GM19397 (cell line): ENCODE measurements around the gene UBE4B.

Experiments used
- ATAC-seq: cut with Tn5 transposase; IDR thresholded peaks from one replicate; pipeline ENCODE4 v1.9.1; 2021; ENCODE audit warnings: mild to moderate bottlenecking, moderate library complexity; ENCODE audit not compliant: unreplicated experiment

Gene UBE4B

DNA sequence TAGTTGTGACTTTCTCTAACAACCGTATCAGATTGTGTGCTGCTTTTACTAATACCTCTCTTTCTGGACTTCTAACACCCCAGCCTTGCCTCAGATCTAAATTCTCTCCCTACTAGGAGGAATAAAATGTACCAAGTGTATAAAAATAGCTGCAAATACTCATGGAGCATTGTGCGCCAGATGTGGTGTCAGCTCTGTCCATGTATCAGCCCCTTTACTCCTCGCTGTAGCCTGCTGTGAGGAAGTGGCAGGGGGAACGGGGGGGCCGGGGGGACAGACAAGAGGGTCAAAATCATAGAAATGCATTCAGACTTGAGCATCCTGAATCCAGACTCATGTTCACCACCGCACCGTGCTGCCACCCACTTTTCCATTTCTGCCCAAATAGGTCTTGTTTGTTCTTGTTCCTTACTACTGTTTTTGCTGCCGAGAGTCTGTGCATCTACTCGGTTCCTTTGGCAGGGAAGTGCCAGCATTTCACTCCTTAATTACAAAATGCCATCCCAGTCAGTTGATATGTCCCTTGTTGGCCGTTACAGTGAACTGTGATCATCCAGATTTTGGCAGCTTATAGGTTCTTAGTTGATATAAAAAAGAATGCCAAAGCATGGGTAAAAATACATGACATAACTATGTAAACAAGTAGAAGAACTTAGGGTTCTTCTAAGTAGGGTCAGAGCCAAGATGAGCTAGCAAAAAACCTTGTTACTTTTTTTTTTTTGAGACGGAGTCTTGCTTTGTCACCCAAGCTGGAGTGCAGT lies 76.4 kb downstream of the UBE4B start:
- no peak for ATAC-seq

DNA sequence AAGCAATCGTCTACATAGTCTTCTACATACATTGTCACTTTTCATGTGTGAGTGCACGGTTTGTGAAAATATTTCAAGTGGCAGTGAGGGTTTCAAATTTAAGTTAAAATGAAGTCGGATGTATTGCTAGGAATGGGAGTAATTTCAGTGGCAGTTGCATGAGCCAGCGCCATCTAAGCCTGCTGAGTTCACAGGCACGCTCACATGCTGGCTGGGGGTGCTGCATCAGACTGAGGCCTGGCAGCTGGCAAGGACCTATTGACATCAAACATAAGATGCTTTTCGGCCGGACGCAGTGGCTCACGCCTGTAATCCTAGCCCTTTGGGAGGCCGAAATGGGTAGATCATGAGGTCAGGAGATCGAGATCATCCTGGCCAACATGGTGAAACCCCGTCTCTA lies 80.7 kb downstream of the UBE4B start:
- ATAC-seq = no peak

DNA sequence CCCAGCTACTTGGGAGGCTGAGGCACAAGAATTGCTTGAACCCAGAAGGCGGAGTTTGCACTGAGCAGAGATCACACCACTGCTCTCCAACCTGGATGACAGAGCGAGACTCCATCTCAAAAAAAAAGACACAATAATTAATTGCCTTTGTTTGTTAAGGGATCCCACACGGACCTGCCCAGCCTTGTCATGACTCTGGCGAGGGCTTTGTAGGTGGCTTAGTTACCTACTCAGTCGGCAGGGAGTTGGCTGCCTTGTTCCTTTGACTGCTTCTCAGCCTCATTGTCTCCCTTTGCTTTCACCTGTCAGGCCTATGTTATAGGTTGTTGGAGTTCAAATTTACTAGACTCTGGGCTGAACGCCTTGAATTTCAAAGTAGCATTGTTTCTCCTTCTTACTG lies 82.0 kb downstream of the UBE4B start:
- ATAC-seq = no peak

DNA sequence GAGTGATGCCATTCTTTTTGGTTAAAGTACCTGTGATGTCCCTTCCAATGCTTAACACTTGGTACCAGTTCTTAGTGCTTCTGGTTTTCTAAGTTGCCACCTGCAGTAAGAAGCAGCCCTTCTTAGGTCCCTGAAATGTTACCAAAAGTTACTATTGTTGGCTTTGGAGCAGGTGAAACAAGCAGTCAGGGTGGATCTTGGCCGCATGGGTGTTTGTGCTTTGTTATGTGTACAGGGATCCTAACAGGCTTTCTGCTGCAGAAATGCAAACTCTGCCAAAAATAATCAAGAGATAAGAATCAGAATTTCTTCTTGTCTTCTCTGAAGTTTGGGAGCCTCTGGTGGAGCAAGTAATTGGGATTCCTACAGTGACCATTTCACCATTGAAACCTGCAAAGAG lies 84.4 kb downstream of the UBE4B start:
- ATAC-seq = no peak

DNA sequence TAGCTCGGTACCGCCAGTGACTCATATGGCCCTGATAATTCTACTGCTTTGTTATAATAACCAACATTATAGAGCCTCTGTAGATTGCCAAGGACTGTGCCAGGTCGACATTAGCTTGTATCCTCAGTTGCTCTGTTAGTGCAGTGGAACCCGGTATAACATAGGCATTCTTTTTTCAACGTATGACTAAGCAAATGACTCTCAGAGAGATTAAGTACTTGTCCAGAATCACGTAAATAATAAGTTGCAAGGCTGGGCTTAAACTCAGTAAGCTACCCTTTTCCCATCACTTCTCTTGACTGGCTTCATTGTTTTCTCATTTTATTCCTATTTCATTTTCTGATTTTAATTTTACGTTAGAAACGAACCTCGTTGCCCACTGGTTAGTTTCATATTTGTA lies 85.1 kb downstream of the UBE4B start:
- no peak for ATAC-seq

DNA sequence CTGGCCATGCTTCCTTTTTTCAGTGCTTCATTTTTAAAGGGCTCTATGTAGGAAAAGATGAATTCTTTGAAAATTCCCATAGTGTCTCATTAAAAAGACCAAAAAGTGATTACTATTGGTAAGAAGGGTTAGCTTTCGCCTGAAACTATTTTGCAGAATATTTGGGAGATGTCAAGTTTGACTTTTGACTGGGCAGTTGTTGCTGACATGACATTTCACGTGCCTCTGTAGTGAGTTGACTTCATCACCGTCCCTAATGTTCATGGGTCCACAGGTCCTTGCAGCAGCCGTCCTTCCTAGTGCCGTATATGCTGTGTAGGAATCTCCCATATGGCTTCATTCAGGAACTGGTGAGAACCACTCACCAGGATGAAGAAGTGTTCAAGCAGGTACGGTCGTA lies 88.9 kb downstream of the UBE4B start:
- ATAC-seq = no peak

DNA sequence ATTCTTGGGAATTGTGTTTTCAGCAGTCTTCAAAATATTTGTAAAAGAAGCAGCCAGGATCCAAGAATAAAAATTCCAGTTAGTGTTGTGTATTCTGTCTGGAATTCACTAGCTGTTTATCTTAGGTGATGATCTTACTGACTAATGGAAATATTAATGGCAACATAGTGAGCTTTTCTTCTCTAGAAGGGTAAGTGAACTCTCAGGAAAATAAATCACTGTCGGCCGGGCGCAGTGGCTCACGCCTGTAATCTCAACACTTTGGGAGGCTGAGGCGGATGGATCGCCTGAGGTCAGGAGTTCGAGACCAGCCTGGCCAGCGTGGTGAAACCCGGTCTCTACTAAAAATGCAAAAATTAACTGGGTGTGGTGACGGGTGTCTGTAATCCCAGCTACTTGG lies 90.2 kb downstream of the UBE4B start:
- ATAC-seq = no peak

DNA sequence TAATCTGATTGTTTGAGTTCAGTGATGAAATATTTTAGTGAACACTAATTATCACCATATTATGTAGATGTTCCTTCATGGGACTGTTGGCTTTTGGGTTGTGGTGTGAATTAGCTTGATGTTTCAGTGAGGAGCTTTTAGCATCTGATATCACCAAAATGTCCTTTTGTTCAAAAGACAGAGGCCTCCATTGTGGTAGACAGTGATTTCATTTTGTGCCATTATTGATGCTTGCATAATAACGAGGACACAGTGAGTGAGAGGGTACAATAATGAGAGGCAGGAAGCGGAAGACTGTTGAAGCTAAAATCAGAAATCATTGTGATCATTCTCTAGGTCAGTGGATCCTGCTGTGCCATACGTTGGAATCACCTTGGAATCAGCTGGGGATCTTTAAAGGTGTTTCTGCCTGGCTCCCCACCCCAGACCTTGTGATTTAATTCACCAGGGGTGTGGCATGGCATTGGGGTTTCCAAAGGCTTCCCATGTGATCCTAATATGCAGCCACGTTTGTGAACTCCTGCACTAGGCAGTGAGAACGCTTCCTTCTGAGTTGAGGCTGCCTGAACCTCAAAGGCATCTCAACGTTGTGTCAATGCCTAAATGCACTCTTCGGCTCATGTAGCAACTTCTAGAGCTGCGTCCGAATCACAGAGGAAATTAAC lies 95.5 kb downstream of the UBE4B start:
- no peak for ATAC-seq

DNA sequence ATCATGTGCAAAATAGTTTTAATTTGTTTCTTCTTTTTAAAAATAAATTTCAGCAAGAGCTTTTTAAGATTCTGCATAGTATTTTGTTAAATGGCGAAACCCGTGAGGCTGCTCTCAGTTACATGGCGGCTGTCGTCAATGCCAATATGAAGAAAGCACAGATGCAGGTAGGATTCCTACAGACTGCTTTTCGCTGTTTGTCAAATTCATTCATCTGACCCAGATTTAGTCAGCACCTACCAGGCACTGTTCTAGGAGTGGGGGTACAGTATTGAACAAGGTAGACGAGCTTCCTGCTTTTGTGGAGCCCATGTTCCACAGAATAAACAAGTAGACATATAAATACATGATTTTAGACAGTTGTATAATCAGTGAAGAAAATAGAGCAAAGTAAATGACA lies 99.6 kb downstream of the UBE4B start:
- ATAC-seq = no peak

DNA sequence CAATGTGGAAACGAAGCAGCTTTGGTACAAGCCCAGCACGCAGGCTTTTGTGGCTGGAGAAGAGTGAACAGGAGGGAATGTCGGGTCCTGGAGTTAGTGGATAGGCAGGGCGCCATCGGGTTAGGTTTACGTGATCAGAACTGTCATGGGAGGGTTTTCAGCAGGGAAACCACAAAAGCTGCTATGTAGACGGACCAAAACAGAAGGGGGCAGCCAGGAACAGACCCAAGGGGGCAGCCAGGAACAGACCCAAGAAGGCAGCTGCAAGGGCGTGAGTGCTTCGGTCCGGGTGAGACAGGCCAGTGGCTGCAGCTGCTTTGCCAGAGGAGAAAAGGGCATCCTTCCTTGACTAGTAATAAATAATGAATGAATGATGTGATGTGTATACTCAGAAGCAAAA lies 100.1 kb downstream of the UBE4B start:
- ATAC-seq = no peak

DNA sequence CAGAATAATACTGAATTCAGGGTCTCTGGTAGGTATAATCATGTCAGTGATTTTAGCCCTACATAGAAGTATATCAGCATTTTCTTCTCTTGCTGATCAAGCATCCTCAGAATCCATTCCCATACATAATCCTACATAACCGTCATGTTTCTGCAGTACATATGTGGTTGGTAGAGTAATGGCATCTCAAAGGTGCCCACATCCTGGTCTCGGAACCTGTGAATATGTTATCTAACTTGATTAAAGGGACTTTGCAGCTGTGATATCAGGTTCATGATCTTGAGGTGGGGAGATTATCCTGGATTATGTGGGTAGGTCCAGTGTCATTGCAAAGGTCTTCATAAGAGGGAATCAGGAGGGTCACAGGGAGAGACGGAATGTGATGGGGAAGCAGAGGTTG lies 108.2 kb downstream of the UBE4B start:
- ATAC-seq = no peak

DNA sequence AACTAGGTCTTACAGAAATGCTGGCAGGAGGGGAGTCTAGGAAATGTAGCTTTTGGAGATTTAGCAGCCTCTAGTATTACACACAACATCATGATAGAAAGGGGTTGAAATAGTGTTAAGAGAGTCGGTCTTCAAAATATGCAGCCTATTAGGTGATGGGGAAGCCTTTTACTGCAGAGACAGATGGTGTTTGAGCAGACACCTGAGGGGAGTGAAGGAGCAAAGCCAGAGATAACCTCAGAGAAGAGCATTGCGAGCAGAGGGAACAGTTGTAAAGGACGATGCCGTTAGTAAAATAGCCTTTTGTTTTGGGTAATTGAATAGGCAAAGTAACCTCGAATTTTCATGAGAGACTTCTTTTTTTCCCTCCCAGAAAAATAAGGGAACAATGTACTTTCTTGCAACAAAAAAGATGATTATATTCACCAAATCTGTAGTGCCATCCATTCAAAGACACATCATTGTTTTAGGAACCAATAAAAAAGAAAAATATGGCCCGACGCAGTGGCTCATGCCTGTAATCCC lies 111.3 kb downstream of the UBE4B start:
- no peak for ATAC-seq

DNA sequence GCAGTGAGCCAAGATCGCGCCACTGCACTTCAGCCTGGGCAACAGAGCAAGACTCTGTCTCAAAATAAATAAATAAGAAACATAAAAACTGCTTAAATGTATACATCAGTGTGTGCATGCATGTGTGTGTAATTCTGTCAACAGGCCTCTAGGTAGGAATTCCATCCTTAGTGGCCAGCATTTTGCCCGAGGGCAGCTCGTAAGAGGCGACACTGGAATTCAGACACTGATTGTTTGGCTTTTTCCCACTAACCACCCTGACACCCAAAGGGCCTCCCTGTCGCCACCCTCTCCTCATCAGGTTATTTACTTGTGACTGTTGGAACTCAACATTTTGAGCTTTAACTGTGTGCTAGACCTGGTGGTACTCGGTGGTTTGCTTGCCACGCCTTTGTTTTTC lies 113.6 kb downstream of the UBE4B start:
- no peak for ATAC-seq

DNA sequence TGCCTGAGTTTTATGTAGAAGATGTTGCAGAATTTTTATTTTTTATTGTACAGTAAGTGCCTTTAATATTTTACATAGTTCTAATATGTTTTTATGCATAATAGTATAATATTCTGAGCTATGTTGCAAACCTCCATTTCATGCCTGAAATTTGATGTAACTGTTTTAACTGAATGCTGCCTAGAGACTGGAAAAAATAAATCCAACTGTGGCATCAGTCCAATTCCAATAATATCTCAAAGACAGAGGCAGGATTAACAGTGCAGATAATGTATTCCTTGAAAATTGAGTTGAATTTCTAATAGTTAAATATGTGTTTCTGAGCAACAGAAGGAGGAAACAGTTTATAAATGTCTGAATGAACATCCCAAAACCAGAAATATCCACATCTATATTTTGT lies 116.5 kb downstream of the UBE4B start:
- ATAC-seq = no peak

DNA sequence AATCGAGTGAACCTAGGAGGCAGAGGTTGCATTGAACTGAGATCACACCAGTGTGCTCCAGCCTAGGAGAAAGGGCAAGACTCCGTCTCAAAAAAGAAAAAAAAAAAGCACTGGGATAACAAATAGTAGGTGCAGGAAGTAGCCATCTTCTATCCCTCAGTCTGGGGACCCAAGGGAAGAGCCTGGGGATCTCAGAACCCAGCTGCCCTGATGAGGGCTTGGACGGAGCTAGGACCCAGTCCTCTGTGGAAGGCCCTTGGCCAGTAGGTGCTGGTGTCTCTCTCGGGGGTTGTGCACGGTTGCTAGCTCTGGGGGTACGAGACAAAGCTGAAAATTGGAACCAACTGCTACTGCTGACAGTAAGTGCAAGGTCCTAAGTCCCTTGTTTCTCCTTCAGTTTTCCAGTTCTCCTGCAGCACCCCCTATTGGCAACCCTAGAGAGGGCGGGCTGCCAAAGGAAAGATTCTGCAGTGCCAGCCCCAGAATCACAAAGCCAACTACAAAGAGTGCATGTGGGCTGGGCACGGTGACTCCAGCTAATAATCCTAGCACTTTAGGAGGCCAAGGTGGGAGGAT lies 120.0 kb downstream of the UBE4B start:
- no peak for ATAC-seq

DNA sequence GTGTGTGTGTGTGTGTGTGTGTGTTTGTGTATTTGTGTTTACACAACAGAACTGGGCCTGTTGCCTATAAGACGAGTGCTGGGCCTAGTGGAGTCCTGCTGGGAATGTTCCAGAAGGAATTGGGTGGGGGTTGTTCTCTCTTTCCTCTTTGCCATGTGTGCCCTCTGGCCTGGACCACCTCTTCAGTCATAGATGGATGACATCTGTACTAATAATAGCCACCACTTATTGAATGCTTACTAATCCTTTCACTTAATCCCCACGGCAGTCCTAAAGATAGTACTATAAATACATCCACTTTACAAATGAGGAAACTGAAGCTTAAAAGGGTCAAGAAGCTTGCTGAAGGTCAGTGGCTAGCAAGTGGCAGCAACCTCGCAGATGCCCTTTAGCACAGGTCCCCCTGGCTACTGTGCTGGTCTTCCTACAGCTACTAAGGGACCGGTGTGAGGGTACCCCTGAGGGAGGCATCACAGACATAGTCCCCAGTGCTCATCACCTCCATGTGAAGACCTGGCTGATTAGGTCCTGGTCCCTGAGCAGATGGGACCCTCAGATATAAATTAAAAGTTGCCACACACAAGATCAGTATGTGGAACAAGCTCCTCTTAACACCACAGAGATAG lies 122.4 kb downstream of the UBE4B start:
- ATAC-seq = no peak

DNA sequence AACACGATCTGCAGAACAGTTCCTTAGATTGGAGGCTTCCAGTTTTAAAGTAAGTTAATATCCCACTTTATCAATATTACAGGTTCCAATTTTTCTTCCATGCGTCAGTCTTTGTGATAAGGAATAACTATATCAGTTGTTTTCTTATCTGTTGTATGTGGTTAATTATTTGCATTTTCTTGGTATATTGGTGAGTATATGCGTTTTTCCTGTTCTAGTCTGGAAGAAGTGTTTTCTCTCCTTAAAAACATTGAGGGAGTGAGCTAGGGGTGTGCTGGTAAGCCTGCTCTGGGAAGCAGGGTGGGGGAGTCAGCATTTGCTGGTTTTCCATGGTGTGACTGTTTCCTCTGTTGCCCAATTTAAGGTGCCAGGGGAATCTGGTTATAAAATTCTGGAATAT lies 127.4 kb downstream of the UBE4B start:
- no peak for ATAC-seq

DNA sequence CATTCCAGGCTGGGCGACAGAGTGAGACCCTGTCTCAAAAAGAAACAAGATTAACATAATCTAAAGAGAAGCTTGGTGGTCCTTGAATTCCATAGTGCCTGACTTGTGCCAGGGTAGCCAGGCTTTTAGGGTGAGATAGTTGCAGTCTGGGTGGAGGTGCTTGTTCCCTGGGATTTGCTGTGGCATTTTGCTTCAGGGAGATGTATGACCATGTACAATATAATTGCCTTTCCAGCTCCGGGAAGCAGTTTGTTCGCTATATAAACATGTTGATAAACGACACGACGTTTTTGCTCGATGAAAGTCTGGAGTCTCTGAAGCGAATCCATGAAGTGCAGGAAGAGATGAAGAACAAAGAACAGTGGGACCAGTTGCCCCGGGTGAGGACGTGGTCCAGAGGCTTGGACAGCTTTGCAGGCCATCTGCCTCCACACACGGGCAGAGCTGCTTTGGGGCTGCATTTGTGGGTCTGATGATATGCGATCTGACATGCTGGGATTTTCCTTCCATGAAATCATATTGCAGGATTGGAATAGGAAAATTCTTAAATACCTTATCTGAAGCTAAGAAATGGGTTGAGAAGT lies 128.2 kb downstream of the UBE4B start:
- ATAC-seq = no peak

DNA sequence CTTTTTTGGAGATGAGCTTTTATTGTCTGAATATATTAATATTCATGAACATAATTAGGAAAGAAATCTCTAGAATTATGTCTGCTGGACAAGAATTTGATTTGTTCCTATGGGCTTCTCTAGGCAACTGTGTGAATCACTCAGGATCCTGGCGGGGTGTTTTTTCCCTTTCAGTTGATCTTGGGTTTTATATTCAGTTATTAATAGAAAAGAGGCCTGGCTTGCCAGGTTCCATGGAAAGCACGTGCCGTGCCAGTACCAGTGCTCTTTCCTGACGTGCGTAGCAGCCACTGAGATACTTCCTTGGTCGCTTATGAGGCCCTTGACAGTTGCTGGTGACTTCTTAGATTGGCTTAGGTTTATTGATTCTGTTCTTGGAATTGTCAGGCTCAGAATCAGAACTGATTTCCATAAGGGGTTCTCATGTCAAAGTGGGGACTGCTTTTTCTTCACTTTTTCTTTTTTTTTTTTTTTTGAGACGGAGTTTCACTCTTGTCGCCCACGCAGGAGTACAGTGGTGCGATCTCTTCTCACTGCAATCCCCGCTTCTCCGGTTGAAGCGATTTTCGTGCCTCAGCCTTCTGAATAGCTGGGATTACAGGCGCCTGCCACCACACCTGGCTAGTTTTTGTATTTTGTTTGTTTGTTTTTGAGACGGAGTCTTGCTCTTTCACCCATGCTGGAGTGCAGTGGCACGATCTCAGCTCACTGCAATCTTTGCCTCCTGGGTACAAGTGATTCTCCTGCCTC lies 129.0 kb downstream of the UBE4B start:
- no peak for ATAC-seq

DNA sequence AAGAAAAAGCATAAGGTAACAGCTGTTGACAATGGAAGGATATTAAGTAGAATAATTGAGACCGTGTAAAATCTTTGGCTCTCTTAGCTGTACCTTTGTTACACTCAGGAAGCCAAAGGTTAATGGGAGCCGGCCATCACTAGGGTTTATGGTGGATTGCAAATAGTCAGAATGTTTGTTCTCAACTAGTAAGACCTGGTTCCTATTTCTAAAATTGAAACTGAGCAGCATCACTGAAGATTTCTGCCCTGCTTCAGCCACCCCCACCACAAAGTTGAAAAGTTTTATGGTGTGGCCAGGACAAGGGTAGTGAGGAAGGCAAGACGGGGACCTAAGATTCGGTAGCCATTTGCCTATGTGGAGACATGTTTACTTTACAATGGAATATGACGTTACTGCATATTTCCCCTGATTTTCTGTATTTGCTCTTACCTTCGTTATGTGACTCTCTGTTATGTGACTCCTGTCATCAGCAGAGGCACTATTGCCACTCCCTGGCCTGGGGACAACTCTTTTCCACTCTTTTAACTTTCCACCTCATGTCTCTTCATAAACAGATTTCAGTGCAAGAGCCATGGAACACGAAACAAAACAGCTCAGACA lies 136.3 kb downstream of the UBE4B start:
- no peak for ATAC-seq
